Activated CD8-positive, alpha-beta memory T cell treated with anti-CD3 and anti-CD28 coated beads for 36 hours (primary cell): ENCODE data around the gene PCARE. TPM values are rescaled to one million over a fixed set of nuclear protein-coding genes. Genes with fewer than 3 reads are reported as not detected.
"Not testable (repeated sequence)": the region's sequence is repeated elsewhere in the genome, so short reads cannot be mapped to it uniquely, and the experiment has no call there.

ENCODE experiments used
- CTCF ChIA-PET: fragments of 350-600 bp; sonication (Branson Sonifier 250); formaldehyde crosslinking; loops from one replicate; lab custom pipeline; 2021; ENCODE audit warnings: antibody characterized with exemption; lab: Charles Lee
- POLR2A ChIA-PET: fragments of 350-600 bp; sonication (Branson Sonifier 250); formaldehyde crosslinking; loops from one replicate; lab custom pipeline; 2021; ENCODE audit warnings: antibody characterized with exemption; lab: Charles Lee
- total RNA-seq, 2 experiments: library from RNA; stranded (reverse); gene quantifications; one replicate each; pipeline ENCODE4 v1.2.3, GENCODE V29; 2021

Gene PCARE
- total RNA-seq, 2 experiments from 2014 or later = not detected

GRCh38 chr2:29105375-29105774 is 31.1 kb upstream of the PCARE start:
- CTCF ChIA-PET = no interaction called here

GRCh38 chr2:29104688-29105087 is 30.4 kb upstream of the PCARE start:
- POLR2A ChIA-PET = no interaction called here

More at GRCh38 chr2:29105375-29105774, 31.1 kb upstream of the PCARE start:
- POLR2A ChIA-PET = no interaction called here

GRCh38 chr2:29100564-29100963 is 26.2 kb upstream of the PCARE start:
- CTCF ChIA-PET = interaction anchor here (0.6 kb wide), 1 partner anchor 9 kb away, joined by 3 read pairs; no protein-coding TSS in a partner anchor
- POLR2A ChIA-PET = no interaction called here

More at GRCh38 chr2:29104688-29105087, 30.4 kb upstream of the PCARE start:
- CTCF ChIA-PET = no interaction called here

- POLR2A ChIA-PET = no interaction called here
Observed at GRCh38 chr2:29097569-29097968, 23.2 kb upstream of the PCARE start.

GRCh38 chr2:29096969-29097368 is 22.6 kb upstream of the PCARE start:
- ChIA-PET POLR2A (no interaction called here), CTCF (no interaction called here)

More at GRCh38 chr2:29097569-29097968, 23.2 kb upstream of the PCARE start:
- CTCF ChIA-PET = no interaction called here

- CTCF ChIA-PET, POLR2A ChIA-PET: not testable (repeated sequence)
Observed at GRCh38 chr2:29090311-29090710, 16.0 kb upstream of the PCARE start.

GRCh38 chr2:29084554-29084953 is 10.2 kb upstream of the PCARE start:
- ChIA-PET POLR2A (no interaction called here), CTCF (no interaction called here)

GRCh38 chr2:29082804-29083495 is 8.6 kb upstream of the PCARE start:
- ChIA-PET CTCF (no interaction called here), POLR2A (no interaction called here)

- POLR2A ChIA-PET = no interaction called here
- CTCF ChIA-PET = no interaction called here
Observed at GRCh38 chr2:29080886-29081743, 6.8 kb upstream of the PCARE start.

GRCh38 chr2:29079887-29080286 is 5.6 kb upstream of the PCARE start:
- ChIA-PET POLR2A (no interaction called here), CTCF (no interaction called here)

- CTCF ChIA-PET = no interaction called here
- POLR2A ChIA-PET = no interaction called here
Observed at GRCh38 chr2:29075894-29076705, 1.8 kb upstream of the PCARE start.

GRCh38 chr2:29073933-29074332 is 390 bp downstream of the PCARE start:
- ChIA-PET CTCF (interaction anchor here (0.5 kb wide), 1 partner anchor 264 kb away, joined by 4 read pairs; no protein-coding TSS in a partner anchor), POLR2A (no interaction called here)

GRCh38 chr2:29072971-29073725 is 1.2 kb downstream of the PCARE start:
- ChIA-PET CTCF (no interaction called here), POLR2A (no interaction called here)

GRCh38 chr2:29072251-29072650 is 2.1 kb downstream of the PCARE start:
- CTCF ChIA-PET = no interaction called here
- POLR2A ChIA-PET = no interaction called here

- POLR2A ChIA-PET = no interaction called here
Observed at GRCh38 chr2:29071032-29071975, 3.0 kb downstream of the PCARE start.

GRCh38 chr2:29070526-29070925 is 3.8 kb downstream of the PCARE start:
- CTCF ChIA-PET = no interaction called here
- POLR2A ChIA-PET = no interaction called here

More at GRCh38 chr2:29071032-29071975, 3.0 kb downstream of the PCARE start:
- CTCF ChIA-PET = no interaction called here

GRCh38 chr2:29068513-29068912 is 5.8 kb downstream of the PCARE start:
- ChIA-PET POLR2A (no interaction called here), CTCF (no interaction called here)

- ChIA-PET CTCF (no interaction called here), POLR2A (no interaction called here)
Observed at GRCh38 chr2:29066997-29067605, 7.2 kb downstream of the PCARE start.
